Breast epithelium (tissue), 4 donors: Measurements from ENCODE around the gene TNFRSF12A. TPM values are rescaled to one million over a fixed set of nuclear protein-coding genes. Genes with fewer than 3 reads are reported as not detected.

Source experiments
- DNase-seq, 2 donors: peaks; one replicate each; pipeline ENCODE4 v3.0.0-alpha.2; 2019; ENCODE audit warnings: low spot score in 2 of 2
- H3K27ac ChIP-seq, 2 donors: fragments of 200-600 bp; sonication (generic) in 1 of 2; one replicate each; pipeline ENCODE4 v1.5.1; 2016 to 2019; ENCODE audit warnings: mild to moderate bottlenecking in 1 of 2
- H3K27me3 ChIP-seq, 2 donors: fragments of 200-600 bp; sonication (generic) in 1 of 2; one replicate each; pipeline versions ENCODE4 v1.5.1 to v1.6.0; 2017 to 2019; ENCODE audit warnings: control low read depth in 1 of 2, mild to moderate bottlenecking in 1 of 2
- H3K36me3 ChIP-seq: fragments of 200-600 bp; one replicate; pipeline ENCODE4 v1.5.1; 2019
- H3K4me1 ChIP-seq, 2 donors: fragments of 200-600 bp; sonication (generic); one replicate each; pipeline ENCODE4 v1.5.1; 2016 to 2019; ENCODE audit warnings: control low read depth in 1 of 2
- H3K4me3 ChIP-seq, 3 donors: fragments of 200-600 bp; sonication (generic); 1 replicate in 2 of 3; 2 replicates in 1 of 3; pipeline ENCODE4 v1.5.1; 2016 to 2019; ENCODE audit warnings: mild to moderate bottlenecking in 3 of 3, moderate library complexity in 2 of 3
- H3K9me3 ChIP-seq, 2 donors: fragments of 200-600 bp; sonication (generic) in 1 of 2; one replicate each; pipeline ENCODE4 v1.5.1; 2016 to 2019; ENCODE audit warnings: control low read depth in 1 of 2
- POLR2A ChIP-seq: fragments of 450-650 bp; IDR thresholded peaks from one replicate; pipeline ENCODE4 v1.6.1; 2016; ENCODE audit warnings: antibody characterized with exemption, mild to moderate bottlenecking, moderate library complexity
- POLR2AphosphoS5 ChIP-seq, 3 donors: sonication (generic); formaldehyde crosslinking; IDR thresholded peaks; one replicate each; pipeline ENCODE4 v1.6.1; 2017; ENCODE audit warnings: antibody characterized with exemption in 3 of 3
- intact Hi-C: fragments of 100-400 bp; cut with DNase I; formaldehyde crosslinking; loops from one replicate; pipeline ENCODE4 v1.15.1; 2023; ENCODE audit warnings: low total_unique reads
- total RNA-seq, 3 donors: library from RNA; depleted of rRNA; stranded (reverse); fragments of >200 nt; gene quantifications; one replicate each; pipeline ENCODE4 v1.1.0, GENCODE V29; 2016
- TF ChIP-seq, protein P1 (sequence below), 3 donors: fragments of 450-650 bp; IDR thresholded peaks; one replicate each; pipeline ENCODE4 v1.5.1; 2016 to 2017; ENCODE audit warnings: antibody characterized with exemption in 3 of 3, mild to moderate bottlenecking in 3 of 3, moderate library complexity in 3 of 3

The TNFRSF12A gene
- total RNA-seq, 3 donors from 2014 or later: 6.9 to 74.1 (median 36.7) TPM

DNA sequence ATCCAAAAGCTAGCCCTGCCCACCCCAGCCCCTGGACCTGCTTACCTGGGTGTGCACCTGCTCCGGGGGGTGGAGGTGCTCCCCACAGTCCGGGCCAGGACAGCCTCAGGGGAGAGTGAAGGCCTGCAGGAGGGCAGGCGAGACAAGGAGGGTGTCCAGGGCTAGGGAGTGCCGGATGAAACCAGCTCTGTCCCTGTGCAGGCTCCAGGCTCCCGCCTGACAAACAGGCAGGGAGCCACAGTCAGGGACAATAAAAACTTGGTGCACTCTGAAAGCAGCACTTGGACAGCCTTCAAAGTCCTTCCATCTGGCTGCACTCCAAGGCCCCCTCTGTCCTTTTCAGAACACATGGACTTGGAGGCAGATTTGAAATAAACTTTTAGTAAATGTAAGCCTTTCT is 47.1 kb upstream of the TNFRSF12A start:
- no peak overlapping the region for H3K4me3 ChIP-seq
- DNase-seq: no peak
- intact Hi-C loops: no loop called here

DNA sequence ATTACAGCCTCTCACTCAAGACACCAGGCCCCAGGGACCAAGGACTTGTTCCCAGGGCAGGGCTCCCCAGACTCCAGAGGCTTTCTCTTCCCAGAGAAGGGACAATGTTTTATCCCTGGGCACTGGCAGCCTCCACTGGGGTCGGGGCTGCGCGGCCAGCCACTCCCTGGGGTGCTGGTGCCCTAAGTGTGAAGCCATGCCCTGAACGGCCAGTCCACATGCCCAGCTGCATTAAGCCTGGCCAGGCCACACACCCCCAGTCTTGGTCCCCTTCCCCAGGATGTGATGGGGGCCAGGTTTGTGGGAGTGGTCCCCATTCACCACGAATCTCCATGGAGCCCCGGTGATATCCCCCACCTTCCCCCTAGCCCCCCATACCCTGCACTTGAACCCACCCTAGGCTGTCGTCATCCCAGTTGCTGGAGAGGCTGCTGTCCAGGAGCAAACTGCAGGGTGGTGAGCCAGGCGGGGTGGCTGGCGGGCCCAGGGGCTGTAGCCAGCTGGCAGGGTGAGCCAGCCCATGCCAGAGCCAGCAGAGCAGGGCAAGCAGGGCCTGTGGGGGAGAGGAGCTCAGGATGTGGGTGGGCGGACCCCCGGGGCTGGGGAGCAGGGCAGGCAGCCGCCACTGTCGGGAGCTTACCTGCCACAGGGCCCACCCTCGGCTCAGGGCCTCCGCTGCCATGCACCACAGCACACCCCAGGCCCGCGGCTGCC is 46.4 kb upstream of the TNFRSF12A start:
- Histone ChIP-seq H3K4me3 (no peak overlapping the region), H3K9me3 (no peaks in the 10 kb centered on the region), H3K27ac (no peak overlapping the region), H3K36me3 (no peaks in the 10 kb centered on the region), H3K4me1 (peaks cover 4 to 6% of the 10 kb centered on the region in 2 donors), H3K27me3 (no peaks in the 10 kb centered on the region)
- intact Hi-C loops: no loop called here
- TF ChIP-seq POLR2AphosphoS5 (IDR thresholded peaks at IDR 0.05): no peak
- TF ChIP-seq, protein P1, sequence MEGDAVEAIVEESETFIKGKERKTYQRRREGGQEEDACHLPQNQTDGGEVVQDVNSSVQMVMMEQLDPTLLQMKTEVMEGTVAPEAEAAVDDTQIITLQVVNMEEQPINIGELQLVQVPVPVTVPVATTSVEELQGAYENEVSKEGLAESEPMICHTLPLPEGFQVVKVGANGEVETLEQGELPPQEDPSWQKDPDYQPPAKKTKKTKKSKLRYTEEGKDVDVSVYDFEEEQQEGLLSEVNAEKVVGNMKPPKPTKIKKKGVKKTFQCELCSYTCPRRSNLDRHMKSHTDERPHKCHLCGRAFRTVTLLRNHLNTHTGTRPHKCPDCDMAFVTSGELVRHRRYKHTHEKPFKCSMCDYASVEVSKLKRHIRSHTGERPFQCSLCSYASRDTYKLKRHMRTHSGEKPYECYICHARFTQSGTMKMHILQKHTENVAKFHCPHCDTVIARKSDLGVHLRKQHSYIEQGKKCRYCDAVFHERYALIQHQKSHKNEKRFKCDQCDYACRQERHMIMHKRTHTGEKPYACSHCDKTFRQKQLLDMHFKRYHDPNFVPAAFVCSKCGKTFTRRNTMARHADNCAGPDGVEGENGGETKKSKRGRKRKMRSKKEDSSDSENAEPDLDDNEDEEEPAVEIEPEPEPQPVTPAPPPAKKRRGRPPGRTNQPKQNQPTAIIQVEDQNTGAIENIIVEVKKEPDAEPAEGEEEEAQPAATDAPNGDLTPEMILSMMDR (IDR thresholded peaks at IDR 0.05): no peak
- TF ChIP-seq POLR2A: no peak
- DNase-seq: no peak

More for the DNA sequence above, 47.1 kb upstream of the TNFRSF12A start:
- Histone ChIP-seq H3K36me3 (no peaks in the 10 kb centered on the region), H3K27ac (no peak overlapping the region), H3K27me3 (peaks cover 0 to under 1% of the 10 kb centered on the region in 2 donors), H3K4me1 (peaks cover 4 to 6% of the 10 kb centered on the region in 2 donors), H3K9me3 (no peaks in the 10 kb centered on the region)
- TF ChIP-seq, protein P1 (IDR thresholded peaks at IDR 0.05): no peak
- TF ChIP-seq POLR2A (no peak), POLR2AphosphoS5 (IDR thresholded peaks at IDR 0.05) (no peak)

DNA sequence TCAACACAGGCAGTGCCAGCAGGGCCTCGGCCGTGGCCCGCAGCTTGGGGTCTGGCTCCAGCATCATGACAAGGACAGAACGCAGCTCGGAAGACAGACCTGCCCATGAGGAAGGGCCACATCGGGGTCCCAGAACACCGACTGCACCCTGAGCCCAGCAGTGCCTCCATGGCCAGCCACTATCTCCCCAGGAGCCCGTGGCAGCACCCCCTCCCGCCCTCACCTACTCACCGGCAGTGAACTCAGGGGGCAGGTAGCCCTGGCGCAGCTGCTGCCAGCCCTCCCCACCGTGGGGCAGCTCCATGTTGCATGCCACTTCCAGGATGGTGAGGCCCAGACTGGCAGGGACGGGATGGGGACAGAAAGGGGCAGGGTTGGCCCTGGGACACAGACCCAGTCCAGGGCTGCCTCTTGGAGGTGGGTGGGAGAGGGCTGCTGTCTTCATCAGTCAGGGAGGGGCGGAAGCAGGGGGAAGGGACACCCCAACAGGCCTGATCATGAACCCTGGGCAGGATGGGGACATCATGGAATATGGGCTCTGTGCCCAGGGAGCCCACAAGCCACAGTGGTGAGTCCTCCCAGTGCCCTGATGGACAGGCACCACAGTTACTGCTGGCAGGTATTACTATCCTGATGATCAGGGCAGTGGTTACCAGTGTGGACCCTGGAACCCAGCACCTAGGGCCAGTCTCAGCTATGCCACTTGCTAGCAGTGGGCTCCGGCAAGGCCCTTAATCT is 45.7 kb upstream of the TNFRSF12A start:
- TF ChIP-seq, protein P1 (IDR thresholded peaks at IDR 0.05): no peak
- TF ChIP-seq POLR2A: no peak
- no peak for TF ChIP-seq POLR2AphosphoS5 (IDR thresholded peaks at IDR 0.05)
- Histone ChIP-seq H3K27ac (no peak overlapping the region), H3K4me3 (no peak overlapping the region), H3K4me1 (peaks cover 4 to 6% of the 10 kb centered on the region in 2 donors), H3K9me3 (no peaks in the 10 kb centered on the region), H3K27me3 (no peaks in the 10 kb centered on the region), H3K36me3 (no peaks in the 10 kb centered on the region)
- intact Hi-C loops: no loop called here
- no peak for DNase-seq

DNA sequence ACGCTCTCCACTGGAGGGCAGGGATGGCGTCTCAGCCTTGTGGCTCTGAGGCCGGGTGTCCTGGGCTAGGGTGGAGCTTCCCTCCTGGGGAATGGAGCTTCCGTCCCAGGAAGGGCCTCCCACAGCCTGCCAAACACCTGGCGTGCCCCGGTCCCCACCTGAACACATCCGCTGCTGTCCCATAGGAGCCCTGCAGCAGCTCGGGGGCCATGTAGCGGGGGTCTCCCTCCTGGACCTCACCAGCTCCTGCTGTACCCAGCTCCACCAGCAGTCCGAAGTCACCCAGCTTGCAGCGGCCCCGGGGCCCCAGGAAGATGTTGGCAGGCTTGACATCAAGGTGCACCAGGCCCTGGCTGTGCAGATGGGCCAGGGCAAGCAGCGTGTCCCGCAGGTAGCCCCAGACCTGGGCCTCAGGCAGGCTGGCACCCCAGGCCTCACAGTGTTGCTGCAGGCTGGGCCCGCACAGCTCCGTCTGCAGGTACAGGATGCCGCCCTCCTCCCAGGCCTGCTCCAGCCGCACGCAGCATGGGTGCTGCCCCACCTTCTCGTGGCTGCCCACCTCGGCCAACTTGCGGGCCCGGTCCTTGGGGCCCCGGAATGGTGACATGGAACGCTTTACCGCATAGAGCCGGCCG is 44.9 kb upstream of the TNFRSF12A start:
- Histone ChIP-seq H3K27ac (no peak overlapping the region), H3K4me3 (no peak overlapping the region), H3K27me3 (no peaks in the 10 kb centered on the region), H3K4me1 (peaks cover under 1 to 4% of the 10 kb centered on the region in 2 donors), H3K36me3 (no peaks in the 10 kb centered on the region), H3K9me3 (no peaks in the 10 kb centered on the region)
- TF ChIP-seq POLR2AphosphoS5 (IDR thresholded peaks at IDR 0.05): no peak
- intact Hi-C loops: no loop called here
- no peak for DNase-seq

DNA sequence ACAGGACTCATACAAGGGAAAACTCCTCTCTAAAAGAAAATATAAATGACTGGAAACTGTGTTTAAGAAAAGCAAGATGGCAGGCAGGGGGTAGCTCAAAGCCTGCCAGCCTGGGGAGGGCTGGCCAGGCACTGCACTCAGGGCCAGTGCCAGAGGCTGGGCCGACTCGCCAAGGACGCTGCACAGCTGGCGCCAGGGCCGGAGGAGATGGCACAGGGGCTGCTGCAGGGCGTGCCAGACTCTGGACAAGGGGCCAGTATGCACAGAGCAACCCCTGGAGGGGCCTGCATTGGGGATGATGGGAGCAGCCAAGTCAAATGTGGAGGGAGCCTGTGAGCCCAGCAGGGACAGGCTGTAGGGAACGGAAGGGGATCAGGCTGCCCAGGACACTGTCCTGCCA is 44.0 kb upstream of the TNFRSF12A start:
- Histone ChIP-seq H3K4me1 (peaks cover 0 to 3% of the 10 kb centered on the region in 2 donors), H3K27ac (no peak overlapping the region), H3K36me3 (no peaks in the 10 kb centered on the region), H3K27me3 (no peaks in the 10 kb centered on the region), H3K9me3 (no peaks in the 10 kb centered on the region), H3K4me3 (no peak overlapping the region)
- TF ChIP-seq POLR2AphosphoS5 (IDR thresholded peaks at IDR 0.05): no peak
- TF ChIP-seq POLR2A: no peak
- TF ChIP-seq, protein P1 (IDR thresholded peaks at IDR 0.05): no peak
- intact Hi-C loops: no loop called here
- DNase-seq: no peak
